Measurements from ENCODE around the gene DCBLD1.
A peak's percentile ranks its signal among the peaks of the same experiment; 100 is the strongest.
"Not testable (repeated sequence)": the region's sequence is repeated elsewhere in the genome, so short reads cannot be mapped to it uniquely, and the experiment has no call there.

DCBLD1 gene

DNA sequence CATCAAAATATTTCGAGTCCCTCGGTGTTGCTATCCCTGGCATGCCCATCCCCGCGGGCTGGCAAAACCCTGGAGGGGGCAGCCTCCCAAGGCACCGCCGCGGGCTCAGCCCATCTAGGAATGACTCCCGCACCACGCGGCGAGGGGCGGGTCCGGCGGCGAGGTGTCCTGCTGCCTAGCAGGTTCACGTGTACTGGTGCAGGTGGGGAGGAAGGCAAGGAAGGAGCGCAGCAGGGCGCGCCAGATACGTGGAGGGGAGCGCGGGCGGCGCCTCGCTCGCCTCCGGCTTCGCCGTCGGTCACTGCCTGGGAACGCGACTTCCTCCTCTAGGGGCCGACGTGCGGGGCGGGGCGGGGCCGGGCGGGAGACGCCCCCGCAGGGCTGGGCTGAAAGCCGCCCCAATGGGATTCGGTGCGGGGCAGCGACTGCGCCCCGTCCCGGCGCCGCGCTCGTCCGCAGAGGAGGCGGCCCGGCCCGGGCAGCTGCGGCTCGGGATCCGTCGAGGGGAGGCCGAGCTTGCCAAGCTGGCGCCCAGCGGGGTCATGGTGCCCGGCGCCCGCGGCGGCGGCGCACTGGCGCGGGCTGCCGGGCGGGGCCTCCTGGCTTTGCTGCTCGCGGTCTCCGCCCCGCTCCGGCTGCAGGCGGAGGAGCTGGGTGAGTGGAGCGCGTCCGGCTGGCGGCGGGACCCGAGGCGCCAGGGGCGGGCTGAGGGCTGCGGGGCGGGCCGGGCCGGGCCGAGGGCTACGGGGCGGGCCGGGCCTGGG lies at the start of gene DCBLD1:
Gene DCBLD1, plus strand, starts transcription at position 435 of the 764 bp plus-strand sequence. Its CDS starts 108 bp downstream, at position 543.
- peak; percentile 82 to 84 for ATAC-seq

DNA sequence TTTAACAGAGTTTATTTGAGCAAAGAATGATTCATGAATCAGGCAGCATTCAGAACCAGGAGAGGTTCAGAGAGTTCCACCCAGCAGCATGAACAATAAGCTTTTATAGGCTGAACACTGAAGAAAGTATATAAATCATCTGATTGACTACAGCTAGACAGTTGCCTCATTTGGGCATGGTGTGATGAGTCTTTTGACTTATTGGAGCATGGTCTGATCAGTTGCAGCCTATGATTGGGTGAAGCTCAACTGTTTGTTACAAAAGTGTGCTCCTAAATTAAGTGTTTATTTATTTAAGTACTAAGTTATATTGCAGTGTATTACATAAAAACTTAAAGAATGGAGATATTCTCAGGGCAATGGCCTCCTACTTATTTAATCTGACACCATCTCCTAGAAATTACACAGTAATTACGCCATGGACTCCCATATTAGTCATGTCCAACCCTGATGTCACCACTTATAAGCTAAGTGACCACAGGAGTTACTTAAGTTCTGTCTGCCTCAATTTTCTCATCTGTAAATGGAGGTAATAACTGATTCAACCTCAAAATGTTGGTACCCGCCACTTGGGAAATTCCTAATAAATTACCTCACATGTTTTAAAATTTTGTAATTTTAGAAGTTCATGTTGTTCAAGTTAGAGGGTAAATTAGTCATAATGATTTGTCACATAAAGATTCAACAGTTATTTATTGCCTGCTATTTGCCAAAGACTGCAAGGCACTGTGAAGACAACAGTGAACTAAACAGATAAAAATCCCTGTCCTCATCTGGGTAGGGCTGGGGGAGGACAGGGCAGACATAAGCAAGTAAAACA lies 41.6 kb upstream of the DCBLD1 start:
- ATAC-seq = no peak

DNA sequence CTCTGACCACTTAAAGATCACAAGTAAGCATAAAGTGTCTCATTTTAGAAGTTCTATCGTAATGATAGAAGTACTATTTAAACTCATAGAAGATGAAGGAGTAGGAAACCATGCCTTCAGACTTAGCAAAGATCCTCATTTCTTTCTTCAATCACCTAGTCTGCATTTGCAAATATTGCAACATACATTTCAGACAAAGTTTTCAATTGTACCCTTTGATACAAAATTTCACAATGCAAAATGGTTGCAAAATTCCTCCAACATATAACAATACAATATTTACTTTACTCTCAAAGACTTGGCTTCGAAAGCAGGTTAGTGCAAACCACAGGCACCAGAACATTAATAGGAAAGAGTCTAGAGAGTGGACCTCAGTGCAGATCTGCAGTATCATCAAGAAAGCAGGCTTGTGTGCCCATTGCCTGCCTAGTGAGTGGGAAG lies 40.6 kb upstream of the DCBLD1 start:
- ATAC-seq = no peak

DNA sequence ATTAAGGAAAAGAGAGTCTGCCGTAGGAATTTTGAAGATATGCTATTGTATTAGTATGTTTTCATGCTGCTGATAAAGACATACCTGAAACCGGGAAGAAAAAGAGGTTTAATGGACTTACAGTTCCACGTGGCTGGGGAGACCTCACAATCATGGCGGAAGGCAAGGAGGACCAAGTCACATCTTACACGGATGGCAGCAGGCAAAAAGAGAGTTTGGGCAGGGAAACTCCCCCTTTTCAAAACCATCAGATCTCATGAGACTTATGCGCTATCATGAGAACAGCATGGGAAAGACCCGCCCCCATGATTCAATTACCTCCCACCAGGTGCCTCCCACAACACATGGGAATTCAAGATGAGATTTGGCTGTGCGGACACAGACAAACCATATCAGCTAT lies 40.2 kb upstream of the DCBLD1 start:
- not testable (repeated sequence) for ATAC-seq

DNA sequence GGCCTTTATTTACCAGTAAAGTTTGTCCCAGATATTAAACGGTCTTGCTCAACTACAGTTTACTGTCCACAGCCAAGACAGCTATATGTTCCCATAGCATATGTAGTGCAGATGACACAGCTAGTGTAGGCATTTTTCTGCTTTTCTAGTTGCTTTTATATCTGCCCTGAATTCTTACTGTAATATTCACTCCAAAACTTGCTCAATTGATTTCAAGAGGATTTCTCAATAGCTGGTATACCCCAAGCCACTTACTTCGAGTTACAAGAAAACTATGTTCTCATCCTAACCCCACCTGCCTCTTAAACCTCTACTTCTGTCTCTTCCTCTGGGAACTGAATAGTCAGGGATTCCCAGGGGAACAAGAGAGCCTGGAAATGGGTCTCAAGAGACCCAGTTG lies 37.9 kb upstream of the DCBLD1 start:
- no peak for ATAC-seq

DNA sequence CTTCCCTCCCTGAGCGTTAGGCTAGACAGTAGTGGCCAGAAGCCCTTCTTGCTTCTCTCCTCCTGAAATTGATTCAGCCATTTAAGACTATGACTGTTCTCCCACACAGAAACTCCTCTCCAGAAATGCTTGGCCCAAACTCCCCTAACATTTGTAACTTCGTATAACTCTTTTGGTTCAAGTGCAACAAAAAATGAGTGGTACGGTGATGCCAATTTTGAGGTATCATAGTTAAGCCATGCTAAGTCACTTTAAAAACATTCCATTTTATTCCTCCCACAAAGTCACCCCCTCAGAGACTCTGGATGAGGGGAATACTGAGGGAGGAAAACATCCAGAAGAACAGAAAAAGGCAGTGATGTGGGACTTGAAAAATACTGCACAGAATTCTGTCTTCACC lies 35.6 kb upstream of the DCBLD1 start:
- no peak for ATAC-seq

DNA sequence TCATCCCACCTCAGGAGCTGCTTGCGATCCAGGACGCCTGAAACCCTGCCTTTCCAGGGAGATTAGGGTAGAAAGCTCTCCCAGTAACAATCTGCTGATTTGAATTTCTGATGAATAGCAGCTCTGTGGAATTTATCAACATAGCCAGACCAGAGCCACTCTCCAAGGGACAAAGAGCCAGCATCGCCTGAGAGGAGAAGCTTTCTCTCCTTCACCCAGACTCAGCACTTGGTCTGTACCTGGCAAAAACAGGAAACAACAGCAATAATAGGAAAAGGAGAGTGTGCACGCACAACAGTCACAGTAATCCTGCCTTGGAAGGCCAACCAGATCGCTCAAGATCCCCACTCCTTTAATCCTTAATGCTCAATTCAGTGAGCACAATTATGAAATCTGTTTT lies 34.5 kb upstream of the DCBLD1 start:
- no peak for ATAC-seq

DNA sequence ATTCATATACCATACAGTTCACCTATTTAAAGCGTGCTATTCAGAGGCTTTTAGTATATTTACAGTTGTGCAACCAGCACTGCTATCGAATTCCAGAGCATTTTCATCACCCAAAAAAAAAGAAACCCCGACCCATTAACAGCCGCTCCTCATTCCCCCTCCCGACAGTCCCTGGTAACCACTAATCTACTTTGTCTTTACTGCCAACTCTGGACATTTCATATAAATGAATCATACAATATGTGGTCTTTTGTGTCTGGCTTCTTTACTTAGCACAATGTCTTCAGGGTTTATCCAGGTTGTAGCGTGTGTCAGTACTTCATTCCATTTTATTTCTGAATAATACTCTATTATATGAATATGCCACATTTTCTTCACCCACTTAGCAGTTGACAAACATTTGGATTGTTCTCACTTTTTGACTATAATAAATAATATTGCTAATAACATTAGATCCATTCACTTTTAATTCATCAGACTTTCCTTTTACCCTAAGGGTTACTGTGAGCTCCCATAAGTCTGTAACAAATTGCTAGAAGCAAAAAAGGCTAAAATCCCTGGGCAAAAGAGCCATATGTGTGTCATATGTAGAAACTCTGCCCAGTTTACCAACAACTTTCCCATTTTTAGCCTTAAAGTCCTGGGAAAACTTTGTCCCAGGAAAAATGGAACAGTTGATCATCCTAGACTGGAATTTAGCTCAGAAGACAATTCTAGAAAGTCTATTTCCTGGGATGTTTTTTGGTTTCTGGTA lies 33.6 kb upstream of the DCBLD1 start:
- ATAC-seq = no peak

DNA sequence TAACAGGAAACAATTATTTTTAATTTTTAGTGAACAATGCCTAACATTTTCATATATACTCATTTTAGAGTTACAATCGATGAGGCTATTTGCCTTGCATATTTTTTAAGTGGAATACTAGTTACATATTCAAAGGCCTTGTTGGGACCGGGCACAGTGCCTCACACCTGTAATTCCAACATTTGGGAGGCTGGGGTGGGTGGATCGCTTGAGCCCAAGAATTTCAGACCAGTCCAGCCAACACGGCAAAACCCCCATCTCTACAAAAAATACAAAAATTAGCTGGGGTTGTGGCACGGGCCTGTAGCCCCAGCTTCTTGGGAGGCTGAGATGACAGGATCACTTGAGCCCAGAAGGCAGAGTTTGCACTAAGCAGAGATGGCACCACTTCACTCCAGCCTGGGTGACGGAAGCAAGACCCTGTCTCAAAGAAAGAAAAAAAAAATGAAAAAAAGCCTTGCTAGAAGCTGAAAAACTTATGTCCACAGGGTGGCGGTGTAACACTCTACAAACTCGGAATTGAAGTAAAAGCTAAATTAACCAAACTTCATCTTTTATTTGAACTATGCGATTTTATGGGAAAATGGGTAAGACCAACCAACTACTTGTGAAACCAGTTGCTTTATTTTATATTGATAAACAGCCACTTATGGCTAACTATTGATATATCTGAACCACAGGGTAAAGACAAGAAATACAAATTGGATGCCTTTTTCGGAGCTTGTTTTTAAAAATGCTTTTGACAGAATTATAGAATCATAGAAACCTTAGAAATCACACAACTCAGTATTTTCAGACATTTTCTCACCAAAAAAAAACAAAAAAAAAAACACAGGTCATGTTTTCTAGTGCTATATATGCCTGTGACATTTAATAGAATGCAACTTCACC lies 32.7 kb upstream of the DCBLD1 start:
- ATAC-seq = no peak

DNA sequence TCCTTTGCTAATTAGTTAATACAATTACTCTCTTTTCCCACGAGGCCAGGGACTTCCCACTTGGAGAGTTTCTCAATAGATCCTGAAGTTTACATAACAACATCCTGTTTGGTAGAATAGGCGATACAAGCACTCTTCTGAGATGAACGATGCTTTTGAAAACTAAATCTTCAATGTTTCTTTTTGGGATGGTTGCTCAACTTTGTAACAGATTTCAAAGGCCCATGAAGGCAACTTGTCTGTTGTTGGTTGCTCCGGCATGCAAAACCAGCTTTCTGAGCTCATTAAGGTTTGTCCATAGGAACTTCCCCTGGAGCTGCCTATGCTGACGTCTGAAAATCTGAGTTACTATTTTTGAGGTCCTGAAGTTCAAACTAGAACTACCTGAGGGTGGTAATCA lies 30.8 kb upstream of the DCBLD1 start:
- ATAC-seq = no peak

DNA sequence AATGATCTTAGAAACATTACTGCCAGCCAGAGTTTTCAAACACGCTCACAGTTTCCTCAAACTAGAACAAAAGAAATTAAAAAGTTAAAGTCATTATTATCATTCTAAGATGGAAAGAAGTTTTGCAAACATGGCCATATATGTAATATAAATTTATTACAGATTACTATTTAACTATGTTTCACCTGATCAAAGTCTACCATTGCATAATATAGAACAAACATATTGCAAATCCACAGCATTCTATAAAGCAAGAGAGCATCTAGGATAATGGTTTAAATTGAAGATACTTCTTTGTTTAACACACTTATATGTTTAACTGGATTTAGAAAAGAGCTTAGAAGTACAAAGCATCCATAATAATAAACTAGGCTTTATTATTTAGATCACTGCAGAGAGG lies 26.2 kb upstream of the DCBLD1 start:
- no peak for ATAC-seq

DNA sequence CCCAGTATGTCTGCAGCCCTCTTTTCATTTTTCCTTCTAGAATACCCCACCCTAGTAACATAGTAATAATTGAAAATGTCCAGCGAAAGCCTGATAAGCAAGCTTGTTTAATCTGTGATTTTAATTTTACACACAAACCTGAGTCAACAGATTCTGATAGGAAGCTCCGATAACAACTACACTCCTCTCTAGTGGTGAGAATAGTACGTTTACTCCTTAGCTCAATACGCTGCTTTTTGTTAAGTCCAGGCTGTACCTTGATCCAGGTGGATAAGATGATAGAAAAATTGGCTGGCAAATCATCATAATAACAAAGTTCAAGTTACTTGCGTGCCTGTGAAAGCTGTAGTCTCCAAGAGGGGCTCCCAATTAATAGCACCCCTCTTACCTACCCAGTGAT lies 25.5 kb upstream of the DCBLD1 start:
- no peak for ATAC-seq

DNA sequence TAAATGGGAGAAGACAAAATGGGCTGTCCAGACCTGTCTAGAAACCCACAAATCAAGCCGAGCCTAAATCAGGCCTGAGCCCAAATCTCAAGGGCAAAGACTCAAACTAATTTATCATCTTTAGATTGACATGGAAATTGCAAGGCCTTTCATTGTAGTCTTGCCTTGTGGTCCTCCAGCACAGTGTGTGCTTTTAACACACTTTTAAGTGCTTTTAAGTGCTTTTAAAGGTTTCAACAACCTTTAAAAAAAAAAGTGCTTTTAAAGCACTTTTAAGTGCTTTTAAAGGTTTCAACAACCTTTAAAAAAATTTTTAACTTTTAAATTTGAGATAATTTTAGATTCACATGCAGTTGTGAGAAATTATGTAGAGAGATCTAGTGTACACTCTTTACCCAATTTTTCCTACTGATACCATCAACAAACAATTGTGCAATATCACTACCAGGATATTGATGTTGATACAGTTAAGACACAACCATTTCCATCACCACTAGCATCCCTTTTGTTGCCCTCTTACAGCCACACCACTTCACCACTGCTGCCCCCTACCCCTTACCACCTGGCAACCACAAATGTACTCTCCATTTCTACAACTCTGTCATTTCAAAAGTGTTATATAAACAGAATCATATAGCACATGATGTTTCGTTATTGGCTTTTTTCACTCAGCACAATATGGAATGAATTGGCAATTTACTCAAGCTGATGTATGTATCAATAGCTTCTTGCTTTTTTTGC lies 23.1 kb upstream of the DCBLD1 start:
- ATAC-seq = no peak

DNA sequence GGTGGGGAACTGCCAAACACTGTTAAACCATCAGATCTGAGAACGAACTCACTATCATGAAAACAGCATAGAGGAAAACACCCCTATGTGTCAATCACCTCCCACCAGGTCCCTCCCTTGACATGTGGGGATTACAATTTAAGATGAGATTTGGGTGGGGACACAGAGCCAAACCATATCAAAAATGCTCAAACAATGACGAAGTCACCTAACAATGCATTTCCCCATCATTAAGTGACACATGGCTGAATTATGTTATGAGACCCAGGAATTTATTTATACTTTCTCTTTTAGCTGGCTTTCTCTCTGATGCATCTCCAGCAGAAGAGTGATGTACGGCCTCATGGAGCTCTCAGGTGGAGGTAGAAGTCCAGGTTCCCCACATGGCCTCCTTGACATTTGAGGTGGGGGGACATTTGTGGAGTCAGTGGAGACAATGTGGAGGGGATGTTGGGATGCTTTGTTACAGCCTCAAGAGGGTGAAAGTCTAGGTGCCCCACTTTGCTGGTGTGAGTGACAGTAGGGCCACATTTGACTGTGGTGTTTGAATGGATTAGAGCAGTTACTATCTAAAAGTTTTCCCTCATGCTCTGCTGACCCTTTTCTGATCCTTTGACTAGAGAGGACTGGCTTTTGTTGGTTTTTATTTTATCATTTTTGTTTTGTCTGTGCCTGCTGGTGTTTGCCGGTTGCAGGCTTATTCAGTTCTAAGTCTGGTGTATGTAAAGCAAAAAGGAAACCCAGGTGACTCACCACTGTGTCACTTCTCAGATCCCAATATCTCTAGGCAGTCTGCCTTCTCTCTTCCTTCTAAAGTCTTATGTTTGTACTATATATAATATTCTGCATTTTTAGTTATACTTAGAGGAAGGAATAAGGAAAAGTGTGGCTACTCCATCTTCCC lies 18.5 kb upstream of the DCBLD1 start:
- peak; percentile 76 to 95 for ATAC-seq

DNA sequence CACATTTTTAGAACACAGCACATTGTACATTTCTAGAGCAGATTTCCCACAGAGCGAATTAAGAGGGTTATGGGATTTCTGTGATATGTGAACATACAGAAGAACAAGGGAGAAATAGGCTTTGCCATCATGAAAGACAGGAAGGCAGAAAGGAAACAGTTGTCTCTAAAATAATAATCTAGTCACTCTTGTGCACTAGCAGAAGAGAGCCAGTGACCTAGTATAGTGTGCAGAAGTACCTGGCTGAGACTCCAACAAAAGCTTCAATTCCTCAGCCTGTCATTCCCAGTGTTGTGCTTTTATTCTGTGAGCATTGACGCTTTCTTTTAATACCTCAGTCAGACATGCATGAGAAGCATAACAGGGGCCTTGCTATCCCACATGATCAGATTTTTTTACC lies 17.8 kb upstream of the DCBLD1 start:
- ATAC-seq = no peak

DNA sequence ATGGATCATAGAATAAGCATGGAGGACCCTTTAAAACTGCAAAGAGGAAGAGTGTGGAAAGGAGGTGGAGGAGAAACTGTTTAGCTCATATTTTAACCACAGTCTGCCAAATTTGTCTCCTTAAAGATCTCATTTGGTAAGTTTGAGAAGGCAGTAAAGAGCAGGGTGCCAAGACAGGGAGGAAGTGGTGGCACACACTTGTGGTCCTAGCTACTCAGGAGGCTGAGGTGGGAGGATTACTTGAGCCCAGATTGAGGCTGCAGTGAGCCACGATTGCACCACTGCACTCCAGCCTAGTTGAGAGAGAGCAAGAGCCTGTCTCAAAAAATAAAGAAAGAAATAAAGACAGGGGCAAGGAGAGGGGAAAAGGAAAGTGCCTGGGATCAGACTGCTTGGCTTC lies 16.8 kb upstream of the DCBLD1 start:
- no peak for ATAC-seq

DNA sequence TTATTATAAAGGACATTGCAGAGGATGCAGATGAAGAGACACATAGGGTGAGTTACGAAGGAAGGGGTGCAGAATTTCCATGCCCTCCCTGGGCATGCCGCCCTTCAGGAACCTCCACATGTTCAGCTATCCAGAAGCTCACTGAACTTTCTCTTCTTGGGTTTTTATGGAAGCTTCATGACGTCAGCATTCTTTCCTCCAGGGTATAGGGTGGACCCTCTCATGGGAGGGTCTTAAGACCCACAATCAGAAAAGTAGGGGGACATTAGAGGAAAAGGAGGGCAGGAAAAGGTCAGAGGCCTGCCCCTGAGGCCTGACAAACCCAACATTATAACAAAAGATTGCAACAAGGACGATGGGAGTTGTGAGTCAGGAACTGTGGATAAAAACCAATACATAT lies 14.6 kb upstream of the DCBLD1 start:
- no peak for ATAC-seq

DNA sequence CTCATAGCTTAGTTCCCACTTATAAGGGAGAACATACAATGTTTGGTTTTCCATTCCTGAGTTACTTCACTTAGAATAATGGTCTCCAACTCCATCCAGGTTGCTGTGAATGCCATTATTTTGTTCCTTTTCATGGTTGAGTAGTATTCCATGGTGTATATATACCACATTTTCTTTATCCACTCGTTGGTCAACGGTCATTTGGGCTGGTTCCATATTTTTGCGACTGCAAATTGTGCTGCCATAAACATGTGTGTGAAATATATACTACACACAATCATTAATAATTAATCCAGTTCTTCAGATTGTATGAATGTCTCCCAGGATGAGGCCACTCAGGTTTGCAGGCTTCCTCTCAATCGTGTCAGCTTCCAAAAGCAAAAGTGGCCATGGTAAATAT lies 13.9 kb upstream of the DCBLD1 start:
- not testable (repeated sequence) for ATAC-seq

DNA sequence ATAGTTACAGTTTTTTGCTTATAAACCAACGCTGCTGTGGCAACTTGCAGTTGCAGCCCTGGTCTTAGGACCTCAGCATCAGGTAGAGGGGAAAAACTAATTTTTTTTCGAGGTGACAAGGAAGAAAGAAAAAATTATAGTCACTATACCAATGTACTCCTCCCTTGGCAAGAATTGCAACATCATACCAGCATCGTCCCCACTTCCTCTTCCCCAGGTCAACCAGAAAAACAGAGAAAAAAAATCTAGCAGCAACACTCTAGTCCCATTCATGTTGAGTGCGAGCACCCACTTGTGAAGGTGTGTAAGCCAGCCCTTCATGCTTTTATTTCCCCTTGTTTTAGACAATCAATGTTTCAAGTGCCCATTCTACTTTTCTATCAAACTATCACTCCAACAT lies 13.1 kb upstream of the DCBLD1 start:
- no peak for ATAC-seq

DNA sequence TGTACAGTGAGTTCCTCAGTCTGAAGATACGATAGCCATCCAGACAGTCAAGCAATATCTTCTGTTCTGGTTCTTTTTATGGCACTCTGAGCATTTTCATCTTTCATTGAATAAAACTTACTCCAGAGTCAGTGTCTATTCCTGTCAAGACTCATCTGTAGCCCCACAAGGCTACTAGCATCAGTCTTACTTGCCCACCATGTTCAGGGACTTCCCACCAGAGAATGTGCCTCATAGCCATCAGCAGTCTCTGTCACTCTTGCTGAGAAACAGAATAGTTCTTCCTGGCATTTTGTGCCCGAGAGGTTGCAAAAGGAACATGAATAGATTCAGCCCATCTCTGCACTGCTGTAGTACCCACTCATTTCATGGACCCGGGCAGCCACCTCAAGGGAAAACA lies 12.7 kb upstream of the DCBLD1 start:
- no peak for ATAC-seq

DNA sequence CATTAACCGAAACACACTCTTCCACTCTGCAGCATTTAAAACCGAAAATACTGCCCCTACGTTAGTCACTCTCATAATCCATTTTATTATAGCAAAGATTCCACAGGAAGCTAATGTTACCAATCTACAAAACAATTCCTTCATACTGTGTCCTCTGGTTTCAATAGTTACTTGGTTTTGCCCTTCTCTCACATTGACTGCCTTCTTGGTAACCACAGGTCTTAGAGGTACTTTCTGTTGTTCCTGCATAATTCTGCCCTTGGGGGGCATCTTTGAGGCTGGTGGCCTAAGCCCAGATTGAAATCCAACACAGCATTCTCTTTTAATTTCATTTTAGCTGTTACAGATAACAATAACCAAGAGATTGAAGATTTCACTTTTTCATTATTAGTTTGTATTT lies 9.8 kb upstream of the DCBLD1 start:
- ATAC-seq = no peak
